Upper lobe of left lung (tissue), 6 donors: ENCODE data around the gene KDSR. TPM values are rescaled to one million over a fixed set of nuclear protein-coding genes. Genes with fewer than 3 reads are reported as not detected.
A peak's percentile ranks its signal among the peaks of the same experiment; 100 is the strongest.

ENCODE experiments used
- ATAC-seq, 2 donors: fragments of 200-7000 bp; cut with Tn5 transposase; one replicate each; pipeline ENCODE4 v1.9.1; 2022; ENCODE audit warnings: mild to moderate bottlenecking in 2 of 2, moderate library complexity in 2 of 2; ENCODE audit not compliant: low FRiP score in 2 of 2
- DNase-seq, 2 donors: peaks; one replicate each; pipeline ENCODE4 v3.0.0-alpha.2; 2019 to 2020
- H3K27ac ChIP-seq, 4 donors: fragments of 200-600 bp; sonication (generic); one replicate each; pipeline ENCODE4 v1.5.1; 2016 to 2019
- H3K27me3 ChIP-seq, 4 donors: fragments of 200-600 bp; sonication (generic); one replicate each; pipeline ENCODE4 v1.5.1; 2017 to 2019
- H3K36me3 ChIP-seq, 4 donors: fragments of 200-600 bp; sonication (generic); one replicate each; pipeline ENCODE4 v1.5.1; 2016 to 2019
- H3K4me1 ChIP-seq, 4 donors: fragments of 200-600 bp; sonication (generic); one replicate each; pipeline ENCODE4 v1.5.1; 2018 to 2019
- H3K4me3 ChIP-seq, 4 donors: fragments of 200-600 bp; sonication (generic); one replicate each; pipeline ENCODE4 v1.5.1; 2017 to 2019; ENCODE audit warnings: mild to moderate bottlenecking in 2 of 4, moderate library complexity in 1 of 4
- H3K9me3 ChIP-seq, 4 donors: fragments of 200-600 bp; sonication (generic); one replicate each; pipeline ENCODE4 v1.5.1; 2018 to 2019
- CTCF ChIP-seq, 6 experiments: fragments of 450-650 bp in 4 of 6; fragments of 200-600 bp in 2 of 6; sonication (generic) in 2 of 6; IDR thresholded peaks; one replicate each; pipeline ENCODE4 v1.5.1; 2016 to 2019; ENCODE audit warnings: antibody characterized with exemption in 6 of 6
- EP300 ChIP-seq, 4 donors: sonication (generic); formaldehyde crosslinking; IDR thresholded peaks; one replicate each; pipeline ENCODE4 v1.5.1; 2017; ENCODE audit warnings: antibody characterized with exemption in 4 of 4, control low read depth in 2 of 4
- POLR2A ChIP-seq, 4 donors: fragments of 450-650 bp; IDR thresholded peaks; one replicate each; pipeline ENCODE4 v1.5.1; 2016 to 2017; ENCODE audit warnings: antibody characterized with exemption in 4 of 4, mild to moderate bottlenecking in 2 of 4
- POLR2AphosphoS5 ChIP-seq, 2 donors: sonication (generic); formaldehyde crosslinking; IDR thresholded peaks; one replicate each; pipeline ENCODE4 v1.5.1; 2017; ENCODE audit warnings: antibody characterized with exemption in 2 of 2
- WGBS, 2 donors: methylation state at CpG; one replicate each; pipeline ENCODE4 v1.1.5; 2017 to 2018; 5-methylcytosine and 5-hydroxymethylcytosine counted together
- total RNA-seq, 6 donors: library from RNA; depleted of rRNA in 4 of 6; stranded (reverse); fragments of >200 nt in 4 of 6; gene quantifications; one replicate each; pipeline versions ENCODE4 v1.1.0 to v1.2.1, GENCODE V29; 2016 to 2021
- donor health status: DM: no; HTN: no; CAD: no; lungs with moderate emphysema.
- donor health status: DM: no; HTN: yes; CAD: no; lungs with severe emphysema.

Gene KDSR
- total RNA-seq, 6 donors from 2014 or later, result 26.2 to 68.8 (median 45.2) TPM

DNA sequence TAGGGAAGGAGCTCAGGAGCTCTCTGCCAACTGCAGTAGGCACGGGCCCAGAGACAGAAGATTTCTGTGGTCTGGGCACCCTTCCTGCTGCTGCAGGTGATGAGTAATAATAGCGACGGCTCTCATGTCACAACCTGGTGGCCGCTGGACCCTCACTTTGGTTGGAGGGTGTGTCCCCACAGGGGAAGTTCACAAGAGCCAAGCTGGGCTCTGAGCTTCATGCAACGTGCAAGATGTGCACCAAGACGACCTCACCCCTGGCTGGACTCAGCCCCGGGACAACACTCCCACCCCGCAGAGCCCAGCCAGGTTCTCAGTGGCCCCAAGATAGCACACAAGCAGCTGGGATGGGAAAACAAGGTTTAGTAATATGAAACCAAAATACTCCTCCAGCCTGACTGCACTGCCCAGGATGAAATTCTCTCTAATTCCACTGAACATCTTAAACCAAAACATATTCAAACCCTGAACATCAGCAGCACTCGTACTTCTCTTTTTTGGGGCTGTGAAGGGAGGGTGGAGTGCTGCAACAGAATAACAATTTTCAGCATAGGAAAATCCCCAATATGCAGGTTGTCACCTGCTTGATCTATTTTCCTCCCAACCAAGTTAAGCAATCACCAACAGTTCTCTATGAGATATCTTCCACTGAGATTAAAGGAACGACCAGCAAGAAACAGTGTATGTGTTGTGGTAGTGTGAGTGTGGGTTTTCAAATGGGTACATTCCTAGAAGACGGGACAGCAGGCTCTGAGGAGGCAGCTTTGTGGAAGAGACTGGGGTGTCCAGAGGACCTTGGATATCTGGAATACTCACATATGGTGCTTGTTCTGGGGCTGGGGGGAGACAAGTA, 73.9 kb downstream of the KDSR start:
- no peak overlapping the region for H3K27ac ChIP-seq
- no peak overlapping the region for H3K4me3 ChIP-seq
- peak in 1 of 2 donors; percentile 2 for DNase-seq
- TF ChIP-seq CTCF (IDR thresholded peaks at IDR 0.05) (no peak), EP300 (IDR thresholded peaks at IDR 0.05) (no peak), POLR2A (IDR thresholded peaks at IDR 0.05) (no peak), POLR2AphosphoS5 (IDR thresholded peaks at IDR 0.05) (no peak)
- no peaks in the 10 kb centered on the region for H3K36me3 ChIP-seq
- H3K9me3 ChIP-seq, result no peaks in the 10 kb centered on the region
- WGBS, 2 donors, result 62 to 64% methylated on average over 11 of the region's 11 CpGs
- ATAC-seq, result no peak
- H3K27me3 ChIP-seq, result no peaks in the 10 kb centered on the region
- peaks cover 6 to 12% (median 10%) of the 10 kb centered on the region in 4 donors for H3K4me1 ChIP-seq

DNA sequence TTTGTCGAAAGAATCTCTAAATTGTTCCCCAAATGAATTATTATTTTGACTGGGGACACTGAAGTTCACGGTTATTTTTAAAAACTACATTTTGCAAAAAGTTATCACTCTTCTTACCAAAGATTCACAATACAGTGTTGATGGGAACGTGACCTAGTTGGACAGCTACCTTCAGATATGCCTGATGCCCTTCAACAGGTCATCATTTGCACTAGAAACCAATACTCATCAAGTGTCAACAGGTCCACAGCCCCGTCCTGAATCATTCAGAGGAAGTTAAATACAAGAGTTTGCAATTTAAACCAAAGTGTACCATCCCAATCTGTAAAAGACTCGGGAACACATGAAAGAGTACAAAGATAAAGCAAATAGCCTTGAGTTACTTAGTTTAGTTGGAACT, 75.7 kb downstream of the KDSR start:
- H3K36me3 ChIP-seq, result no peaks in the 10 kb centered on the region
- H3K27me3 ChIP-seq, result no peaks in the 10 kb centered on the region
- no peak overlapping the region for H3K4me3 ChIP-seq
- peaks cover 6 to 19% (median 10%) of the 10 kb centered on the region in 4 donors for H3K4me1 ChIP-seq
- ATAC-seq, result no peak
- no peak overlapping the region for H3K27ac ChIP-seq
- 90 to 93% methylated on average over 5 of the region's 5 CpGs for WGBS, 2 donors
- DNase-seq, result no peak
- no peaks in the 10 kb centered on the region for H3K9me3 ChIP-seq
- TF ChIP-seq POLR2AphosphoS5 (IDR thresholded peaks at IDR 0.05), result no peak
- no peak for TF ChIP-seq CTCF (IDR thresholded peaks at IDR 0.05)
- TF ChIP-seq EP300 (IDR thresholded peaks at IDR 0.05), result no peak
- no peak for TF ChIP-seq POLR2A (IDR thresholded peaks at IDR 0.05)

DNA sequence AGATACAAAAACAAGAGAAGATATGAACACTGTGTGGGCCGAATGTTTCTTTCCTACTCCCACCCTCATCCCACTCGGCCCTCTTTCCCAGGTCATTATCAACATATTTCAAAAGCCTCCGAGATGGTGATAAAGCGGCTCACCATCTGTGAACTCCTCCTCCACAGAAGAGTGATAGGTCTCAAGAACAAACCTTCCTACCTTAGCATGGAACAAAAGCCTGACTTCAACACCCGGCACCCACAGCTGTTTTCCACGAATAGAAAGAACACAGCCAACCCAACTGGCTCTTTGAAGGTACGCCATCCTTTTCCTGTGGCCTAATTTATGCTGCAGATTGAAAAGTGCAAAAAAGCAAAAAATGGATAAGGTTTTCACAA, 76.2 kb downstream of the KDSR start:
- WGBS, 2 donors, result 81 to 91% methylated on average over 7 of the region's 7 CpGs
- Histone ChIP-seq H3K36me3 (no peaks in the 10 kb centered on the region), H3K27ac (no peak overlapping the region), H3K4me1 (peaks cover 6 to 19% (median 10%) of the 10 kb centered on the region in 4 donors), H3K4me3 (no peak overlapping the region), H3K27me3 (no peaks in the 10 kb centered on the region), H3K9me3 (no peaks in the 10 kb centered on the region)
- ATAC-seq (no peak), DNase-seq (no peak)
- TF ChIP-seq EP300 (IDR thresholded peaks at IDR 0.05) (no peak), POLR2AphosphoS5 (IDR thresholded peaks at IDR 0.05) (no peak), CTCF (IDR thresholded peaks at IDR 0.05) (no peak), POLR2A (IDR thresholded peaks at IDR 0.05) (no peak)

- no peaks in the 10 kb centered on the region for H3K27me3 ChIP-seq
- H3K36me3 ChIP-seq, result no peaks in the 10 kb centered on the region
- DNase-seq, result no peak
- 57 to 66% methylated on average over 6 of the region's 6 CpGs for WGBS, 2 donors
- peaks cover 6 to 19% (median 10%) of the 10 kb centered on the region in 4 donors for H3K4me1 ChIP-seq
- no peaks in the 10 kb centered on the region for H3K9me3 ChIP-seq
- H3K4me3 ChIP-seq, result no peak overlapping the region
- TF ChIP-seq CTCF (IDR thresholded peaks at IDR 0.05), result no peak
- TF ChIP-seq POLR2AphosphoS5 (IDR thresholded peaks at IDR 0.05), result no peak
- TF ChIP-seq POLR2A (IDR thresholded peaks at IDR 0.05), result no peak
- no peak for TF ChIP-seq EP300 (IDR thresholded peaks at IDR 0.05)
- no peak for ATAC-seq
- no peak overlapping the region for H3K27ac ChIP-seq
Observed at GRCh38 chr18:63290166-63290820, 76.7 kb downstream of the KDSR start.
